Cerebellar nuclear complex (tissue), 1 donor: Measurements from ENCODE around the gene MDC1.
A peak's percentile ranks its signal among the peaks of the same experiment; 100 is the strongest.
"Not testable (repeated sequence)": the region's sequence is repeated elsewhere in the genome, so short reads cannot be mapped to it uniquely, and the experiment has no call there.

Experiments used
- DNase-seq, 2 experiments: peaks; one replicate each; lab custom pipeline; 2025; lab: John Stamatoyannopoulos, UW

The MDC1 gene

DNA sequence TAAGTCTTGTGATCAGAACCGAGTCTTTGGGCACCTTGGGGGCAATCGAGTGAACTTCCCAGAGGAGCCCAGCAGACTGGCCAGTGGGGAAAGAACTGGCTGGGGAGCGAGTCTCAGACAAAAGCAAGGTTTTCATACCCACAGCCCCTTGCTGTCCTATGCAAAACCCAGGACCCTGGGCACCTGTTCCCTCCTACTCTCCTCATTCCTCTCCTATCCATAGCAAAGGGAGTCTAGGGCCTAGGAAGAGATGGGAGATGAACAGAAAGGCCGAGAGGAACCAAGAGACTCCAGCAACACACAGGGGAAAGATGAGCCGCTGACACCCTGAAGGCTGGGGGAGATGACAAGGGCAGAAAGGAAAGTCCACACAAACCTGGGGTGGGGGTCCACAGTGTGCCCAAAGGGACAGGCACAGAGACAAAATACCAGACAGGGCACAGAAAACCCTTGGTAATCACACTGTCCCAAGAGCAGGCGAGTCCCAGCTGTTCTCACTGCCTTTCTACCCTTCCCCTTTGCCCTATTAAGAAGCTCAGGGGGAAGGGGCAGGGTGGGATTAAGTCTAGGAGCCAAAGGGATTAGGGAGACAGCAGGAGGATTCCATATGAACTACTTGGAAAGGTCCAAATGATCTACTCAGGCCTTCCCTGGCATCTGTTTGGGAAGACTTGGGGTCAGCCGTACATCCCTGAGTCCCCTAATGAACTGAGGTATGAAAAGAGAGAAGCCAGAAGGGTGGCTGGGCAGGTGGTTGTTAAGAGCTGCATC is 37.1 kb downstream of the MDC1 start:
- DNase-seq: no peak

DNA sequence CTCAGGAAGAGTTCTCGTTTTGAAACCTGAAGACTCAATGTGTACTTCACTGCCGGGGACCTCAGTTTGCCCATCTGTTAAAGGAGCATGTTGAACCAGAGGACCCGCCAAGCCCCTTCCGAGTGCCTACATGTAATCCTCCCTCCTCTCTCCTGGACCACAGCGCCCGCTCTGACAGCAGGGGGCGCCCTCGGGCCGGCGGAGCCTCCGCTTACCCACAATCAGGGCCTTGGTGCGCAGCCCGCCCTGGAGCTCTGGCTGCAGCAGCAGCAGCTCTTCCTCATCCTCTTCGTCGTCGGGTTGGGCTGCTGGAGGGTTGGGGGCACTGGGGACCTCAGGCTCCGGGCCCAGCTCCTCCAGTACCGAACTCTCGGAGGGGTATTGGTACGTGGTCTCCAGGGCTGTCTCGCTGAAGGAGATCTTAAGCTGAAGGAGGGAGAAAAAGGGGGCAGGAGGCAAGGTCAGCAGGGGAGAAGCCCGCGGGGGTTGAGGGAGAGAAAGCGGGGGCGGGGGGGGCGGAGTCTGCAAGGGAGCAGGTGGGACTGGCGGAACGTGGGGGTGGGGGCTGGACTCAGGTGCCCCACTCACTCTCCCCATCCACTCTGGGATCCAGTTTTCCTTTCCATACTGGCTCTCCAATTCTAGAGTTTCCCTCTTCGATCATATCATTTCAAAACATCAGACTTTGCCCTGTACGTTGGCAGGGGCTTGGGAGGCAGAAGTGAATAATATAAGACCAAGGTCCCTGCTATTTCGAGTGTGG is 37.9 kb downstream of the MDC1 start:
- DNase-seq: peak; percentile 4 to 49

DNA sequence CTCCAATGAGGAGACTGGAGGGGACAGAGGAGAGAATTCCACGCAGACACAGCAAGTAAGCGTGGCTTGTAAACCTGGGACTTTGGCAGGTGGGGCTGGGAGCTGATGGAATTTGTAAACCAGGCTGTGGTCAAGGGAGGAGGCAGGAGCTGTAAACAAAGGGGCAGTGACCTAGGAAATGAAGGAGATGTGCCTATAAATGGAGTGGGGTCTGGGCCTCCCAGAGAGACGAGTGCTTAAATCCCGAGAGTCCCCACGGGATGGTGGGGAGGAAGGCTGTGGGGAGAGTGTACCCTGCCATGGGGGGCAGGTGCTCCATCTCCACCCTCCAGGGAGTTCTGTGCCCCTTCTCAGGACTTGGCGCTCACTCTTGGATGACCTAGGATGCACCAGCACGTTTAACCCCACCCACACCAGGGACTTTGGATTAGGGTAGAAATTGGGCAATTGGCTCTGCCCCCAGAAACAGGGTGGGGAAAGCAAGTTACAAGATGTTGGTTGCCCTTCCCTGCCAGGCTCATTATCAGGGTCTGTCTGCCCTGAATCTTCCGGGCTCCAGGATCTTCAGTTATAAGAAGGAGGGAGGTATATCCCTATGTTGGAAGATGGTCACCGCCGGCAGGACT is 40.3 kb downstream of the MDC1 start:
- no peak for DNase-seq

DNA sequence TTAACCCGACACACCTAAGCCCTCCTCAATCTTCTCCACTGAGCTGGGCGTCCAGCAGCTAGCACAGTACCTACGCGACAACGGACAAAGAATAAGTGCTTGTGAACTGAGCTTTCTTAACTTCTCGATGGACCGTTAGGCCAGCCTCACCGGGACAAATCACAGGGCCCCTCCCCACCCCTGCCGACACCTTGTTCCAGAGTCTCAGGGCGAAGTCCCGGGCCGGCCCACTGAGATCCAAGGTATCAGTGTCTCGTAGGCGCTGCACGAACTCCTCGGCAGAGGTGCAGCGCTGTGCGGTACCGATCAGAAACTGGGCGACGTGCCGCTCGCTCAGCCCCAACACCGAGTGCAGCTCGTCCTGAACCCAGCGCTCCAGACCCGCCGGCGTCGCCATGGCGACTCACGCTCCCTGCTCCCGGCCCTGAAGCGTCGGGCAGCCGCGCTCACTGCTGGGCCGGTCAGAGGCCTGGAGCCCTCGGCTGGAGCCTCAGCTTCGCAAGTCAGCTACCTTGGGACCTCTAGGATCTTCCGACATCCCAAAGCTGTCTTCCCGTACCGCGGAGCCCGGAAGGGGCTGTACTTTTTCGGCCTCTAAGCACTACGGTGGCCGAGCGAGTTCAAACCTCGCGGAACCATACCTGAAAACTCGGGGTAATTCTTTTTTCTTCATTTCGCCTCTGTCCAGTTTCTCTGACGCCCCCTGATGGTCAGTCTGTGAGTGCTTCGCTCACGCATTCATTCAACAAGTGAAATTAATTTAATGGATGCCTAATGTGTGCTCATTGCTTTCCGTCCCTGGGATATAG is 44.4 kb downstream of the MDC1 start, which contains the start of gene DHX16:
TSS of gene DHX16 (minus strand) at position 562 of the 809 bp plus-strand sequence. CDS start at position 397, 165 bp downstream.
- DNase-seq: peak; percentile 69 to 84

DNA sequence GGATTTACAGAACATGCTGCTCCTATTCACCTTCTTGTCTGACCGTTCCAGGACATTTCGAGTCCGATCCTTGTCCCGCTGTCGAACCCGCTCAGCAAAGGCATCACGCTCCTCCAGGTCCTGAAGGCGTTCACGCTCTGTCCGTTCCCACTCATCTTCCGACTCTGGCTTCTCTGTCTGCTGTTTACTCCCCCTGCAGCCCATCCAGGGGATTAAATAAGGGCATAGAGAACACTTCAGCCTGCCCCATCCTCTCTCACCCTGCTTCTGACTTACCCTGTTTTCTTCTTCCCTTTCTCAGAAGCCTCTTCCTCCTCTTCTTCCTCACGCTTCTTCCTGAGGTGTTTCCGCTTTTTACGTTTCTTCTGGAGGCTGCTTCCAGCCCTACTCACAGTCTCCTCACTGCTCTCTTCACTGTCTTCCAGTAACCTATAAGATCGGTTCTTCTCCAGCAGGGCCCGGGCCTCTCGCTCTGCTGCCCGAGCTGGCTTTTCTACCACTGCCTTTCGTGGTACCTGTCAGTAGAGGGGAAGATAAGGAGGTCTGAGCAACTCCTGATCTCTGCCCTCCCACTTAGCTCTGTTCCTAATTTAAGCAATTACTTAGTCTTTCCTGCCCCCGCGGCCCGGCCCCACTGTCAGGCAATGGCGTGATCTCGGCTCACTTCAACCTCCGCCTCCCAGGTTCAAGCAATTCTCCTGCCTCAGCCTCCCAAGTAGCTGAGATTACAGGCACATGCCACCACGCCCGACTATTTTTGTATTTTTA is 46.1 kb downstream of the MDC1 start:
- DNase-seq: no peak

DNA sequence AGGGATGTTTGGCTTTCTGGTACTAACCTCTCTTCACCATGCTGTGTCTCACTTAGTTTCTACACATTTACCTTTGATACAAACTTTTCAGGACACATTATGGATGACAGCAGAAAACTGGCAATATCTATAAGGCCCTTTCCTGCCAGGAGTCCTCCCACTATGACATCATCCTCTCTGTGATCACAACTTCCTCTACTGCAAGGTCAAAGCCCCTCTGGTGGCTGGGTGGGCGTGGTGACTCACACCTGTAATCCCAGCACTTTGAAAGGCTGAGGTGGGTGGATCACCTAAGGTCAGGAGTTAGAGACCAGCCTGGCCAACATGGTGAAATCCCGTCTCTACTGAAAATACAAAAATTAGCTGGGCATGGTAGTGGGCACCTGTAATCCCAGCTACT is 50.8 kb downstream of the MDC1 start:
- not testable (repeated sequence) for DNase-seq

DNA sequence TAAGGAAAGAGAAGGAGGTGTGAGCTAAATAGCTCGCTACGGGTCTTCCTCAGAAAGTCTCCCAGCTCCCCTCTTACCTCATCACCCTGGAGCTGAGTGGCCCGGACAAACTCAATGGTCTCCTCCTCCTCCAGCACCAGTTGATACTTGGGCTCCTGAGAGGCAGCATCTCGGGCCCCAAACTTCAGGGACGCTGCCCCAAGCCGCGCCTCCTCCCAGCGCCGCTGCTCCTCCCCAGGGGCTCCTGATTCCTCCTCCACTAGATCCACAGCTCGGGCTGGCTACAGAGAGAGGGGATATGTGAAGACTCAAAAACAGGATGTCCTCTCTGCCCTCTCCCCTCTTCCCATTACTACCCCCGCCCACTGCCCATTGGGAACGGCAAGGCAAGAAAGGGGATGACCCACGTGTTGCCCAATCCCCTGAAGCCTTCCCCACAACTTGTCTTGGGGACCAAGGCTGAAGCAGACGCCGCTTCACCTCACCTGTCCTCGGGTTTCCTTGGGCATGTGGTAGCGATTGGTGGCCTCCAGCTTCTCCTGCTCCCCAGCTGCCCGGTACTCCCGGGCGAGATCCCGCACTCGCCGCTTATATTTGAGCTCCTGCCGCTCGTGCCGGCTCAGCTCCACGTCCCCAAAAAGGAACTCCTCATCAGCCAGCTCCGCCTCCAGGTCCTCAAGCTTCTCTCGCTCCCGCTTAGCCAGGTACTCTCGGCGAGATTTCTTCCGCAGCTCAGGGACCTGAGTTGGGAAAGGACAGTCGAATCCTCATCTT is 51.9 kb downstream of the MDC1 start:
- DNase-seq: no peak

DNA sequence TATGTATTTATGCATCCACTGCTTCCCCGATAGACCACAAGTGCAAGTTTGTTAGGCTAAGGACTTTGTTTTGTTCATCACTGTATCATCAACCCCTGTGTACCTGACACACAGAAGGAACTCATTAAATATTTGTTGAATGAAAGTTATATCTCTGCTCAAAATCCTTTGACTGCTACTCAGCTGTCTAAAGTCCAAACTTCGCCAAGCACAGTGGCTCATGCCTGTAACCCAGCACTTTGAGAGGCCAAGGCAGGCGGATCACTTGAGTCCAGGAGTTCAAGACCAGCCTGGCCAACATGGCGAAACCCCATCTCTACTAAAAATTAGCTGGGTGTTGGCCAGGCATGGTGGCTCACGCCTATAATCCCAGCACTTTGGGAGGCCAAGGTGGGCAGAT is 59.2 kb downstream of the MDC1 start:
- not testable (repeated sequence) for DNase-seq

DNA sequence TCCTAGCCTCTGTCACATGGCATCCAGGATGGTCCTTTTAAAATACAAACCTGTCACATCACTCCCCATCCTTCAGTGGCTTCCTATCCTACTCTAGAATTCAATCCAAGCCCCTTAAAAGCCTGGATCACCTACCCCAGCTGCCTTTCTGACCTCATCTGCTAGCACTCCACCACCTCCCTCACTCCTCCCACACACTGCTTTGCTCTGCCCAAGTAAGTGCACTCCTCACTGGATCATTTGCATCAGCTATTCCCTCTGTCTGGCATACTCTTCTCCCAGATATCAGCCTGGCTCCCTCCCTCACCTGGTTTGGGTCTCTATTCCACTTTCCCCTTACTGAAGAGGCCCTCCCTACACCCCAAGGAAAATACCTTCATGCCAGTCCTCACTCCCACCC is 59.6 kb downstream of the MDC1 start:
- DNase-seq: no peak

DNA sequence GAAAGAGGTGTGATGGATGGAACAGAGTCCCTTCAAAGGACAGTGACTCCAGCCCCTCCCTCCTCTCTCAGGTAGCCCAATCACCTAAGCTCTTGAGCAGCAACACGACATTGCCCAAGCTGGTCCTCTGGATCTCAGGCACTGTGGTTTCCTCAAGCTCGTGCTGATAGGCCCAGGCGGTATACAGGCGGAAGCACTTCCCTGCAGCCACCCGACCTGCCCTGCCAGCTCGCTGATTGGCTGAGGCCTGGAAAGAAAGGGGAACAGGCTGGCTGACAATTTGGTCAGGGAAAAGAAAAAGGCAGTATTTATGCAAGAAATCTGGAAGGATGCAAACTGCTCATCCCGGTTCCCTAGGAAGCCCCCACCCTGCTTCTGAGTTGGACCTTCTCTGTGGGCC is 60.6 kb downstream of the MDC1 start:
- no peak for DNase-seq

DNA sequence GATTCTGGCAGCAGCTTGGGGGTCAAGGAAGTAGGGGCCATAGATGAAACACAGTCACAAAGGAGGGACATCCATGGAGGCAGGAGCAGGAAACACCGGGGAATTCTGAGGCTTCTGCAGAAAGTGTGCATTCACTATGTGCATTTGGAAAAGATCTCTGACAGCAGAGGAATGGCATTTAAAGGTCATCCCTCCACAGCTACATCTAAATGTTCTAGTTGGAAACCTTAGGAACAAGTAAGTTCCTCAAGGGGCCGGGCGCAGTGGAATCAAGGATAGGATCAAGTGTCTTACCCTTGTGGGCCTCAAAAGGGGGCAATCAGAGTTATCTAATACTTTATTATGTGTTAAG is 61.4 kb downstream of the MDC1 start:
- no peak for DNase-seq

DNA sequence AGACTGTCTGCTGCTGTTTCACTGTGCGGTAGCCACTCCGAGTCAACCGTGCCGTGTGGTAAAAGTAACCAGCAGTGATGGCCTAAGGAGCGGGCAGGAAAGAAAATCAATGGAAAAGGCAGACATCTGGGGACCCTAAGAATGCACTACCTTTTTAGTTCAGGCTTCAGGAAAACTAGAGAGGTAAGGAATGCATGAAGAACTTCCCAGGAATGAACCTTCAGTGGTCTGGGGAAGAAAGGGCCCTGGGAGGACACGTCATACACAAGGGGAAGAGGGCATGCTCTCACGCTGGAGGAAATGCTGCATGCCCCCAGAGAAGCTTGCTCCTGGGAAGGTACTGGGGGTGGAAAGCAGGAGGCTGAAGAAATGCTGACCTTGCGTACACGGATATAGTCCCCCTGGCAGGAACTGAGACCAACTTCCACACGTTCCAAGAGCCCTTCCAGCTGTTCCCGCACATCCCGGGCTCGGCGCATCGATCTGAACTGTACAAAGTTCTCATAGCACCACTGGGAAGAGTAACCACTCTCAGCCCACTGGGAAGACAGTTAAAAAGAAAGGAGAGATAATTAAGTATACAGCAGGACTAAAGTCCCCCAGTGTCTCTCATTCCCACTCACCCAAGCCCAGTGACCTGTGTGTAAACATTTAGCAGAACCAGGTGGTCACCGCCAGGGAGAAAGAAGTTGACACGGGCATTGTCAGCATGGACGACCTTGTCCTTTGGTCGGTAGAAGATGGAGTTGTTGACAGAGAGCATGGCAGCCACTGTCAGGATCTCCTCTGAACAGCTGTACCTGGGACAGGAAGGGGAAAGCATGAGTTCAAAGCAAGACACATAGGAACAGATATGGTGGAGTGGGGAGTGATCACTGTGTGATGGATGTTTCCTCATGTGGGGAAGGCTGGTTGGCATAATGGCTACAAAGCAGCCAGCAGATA is 62.0 kb downstream of the MDC1 start:
- no peak for DNase-seq

DNA sequence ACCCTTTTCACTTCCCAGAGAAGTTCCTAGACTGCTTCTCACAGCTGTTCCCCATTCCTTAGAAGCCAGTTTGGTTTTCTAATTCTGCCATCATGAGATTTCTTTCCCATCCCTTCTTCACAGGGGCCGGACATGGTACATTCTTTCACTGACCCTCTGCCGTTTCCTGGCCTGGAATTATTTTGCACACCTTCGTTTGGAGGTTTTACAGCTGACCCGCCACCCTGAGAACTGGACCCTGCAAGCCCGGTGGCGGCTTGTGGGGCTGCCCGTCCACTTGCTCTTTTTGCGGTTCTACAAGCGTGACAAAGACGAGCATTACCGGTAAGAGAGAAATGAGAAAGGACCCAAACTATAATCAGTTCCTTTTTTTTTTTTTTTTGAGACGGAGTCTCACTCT is 65.9 kb downstream of the MDC1 start:
- no peak for DNase-seq
